HCT116 (cell line): ENCODE data around the gene CAMSAP1. TPM values are rescaled to one million over a fixed set of nuclear protein-coding genes. Genes with fewer than 3 reads are reported as not detected.

Source experiments
- ATAC-seq: fragments of 200-7000 bp; cut with Tn5 transposase; 2 replicates; pipeline ENCODE4 v1.9.1; 2020; ENCODE audit warnings: mild to moderate bottlenecking, moderate library complexity
- BruUV-seq: library from RNA; stranded (reverse); fragments of 400-500 nt; replicated peaks from 2 replicates; lab custom pipeline; 2021; lab: Mats Ljungman, UMichigan
- CTCF ChIA-PET: fragments of 300-600 bp; sonication (Branson Sonifier 250); formaldehyde crosslinking; loops from one replicate; lab custom pipeline; 2021; ENCODE audit warnings: antibody characterized with exemption; lab: Charles Lee
- POLR2A ChIA-PET: fragments of 300-600, 350-600 bp; sonication (Branson Sonifier 250); formaldehyde crosslinking; loops from one replicate; lab custom pipeline; 2021; ENCODE audit warnings: antibody characterized with exemption; lab: Charles Lee
- RAD21 ChIA-PET, 2 experiments: fragments of 300-600 bp; sonication (Branson Sonifier 250); formaldehyde crosslinking; loops; one replicate each; lab custom pipeline; 2023; ENCODE audit warnings: low total read pairs in 2 of 2; ENCODE audit not compliant: uncharacterized antibody in 2 of 2, unreplicated experiment in 2 of 2, low non-redundant PET in 1 of 2; lab: Charles Lee
- DNase-seq: peaks from one replicate; pipeline ENCODE4 v3.0.0-alpha.2; 2010; ENCODE audit warnings: low read depth, low spot score
- H2AFZ ChIP-seq: fragments of 200-600 bp; shearing (Covaris generic), sonication (generic); 2 replicates; pipeline ENCODE4 v1.6.1; 2017; ENCODE audit warnings: low read depth, mixed run types, mixed read lengths, antibody characterized with exemption, low read length; ENCODE audit not compliant: poor library complexity, severe bottlenecking
- H3K27ac ChIP-seq: 2 replicates; pipeline ENCODE4 v1.5.1; 2012; ENCODE audit warnings: low read depth, low read length
- H3K27me3 ChIP-seq: fragments of 200-600 bp; sonication (generic); 2 replicates; pipeline ENCODE4 v1.6.1; 2016; ENCODE audit warnings: mixed run types, low read length, mixed read lengths; ENCODE audit not compliant: insufficient read depth
- H3K36me3 ChIP-seq, 2 experiments: fragments of 200-500 bp in 1 of 2; fragments of 200-600 bp in 1 of 2; sonication (Bioruptor generic) in 1 of 2; sonication (generic) in 1 of 2; 2 replicates each; pipeline versions ENCODE4 v1.5.1 to v1.6.1; 2014 to 2016; ENCODE audit warnings: low read length in 2 of 2, inconsistent platforms in 1 of 2, mixed read lengths in 1 of 2, mixed run types in 1 of 2; ENCODE audit not compliant: insufficient read depth in 2 of 2, control insufficient read depth in 1 of 2
- H3K4me1 ChIP-seq, 2 experiments: fragments of 200-600 bp in 1 of 2; sonication (generic) in 1 of 2; 2 replicates each; pipeline versions ENCODE4 v1.5.1 to v1.6.1; 2012 to 2017; ENCODE audit warnings: low read length in 2 of 2, inconsistent platforms in 1 of 2, mild to moderate bottlenecking in 1 of 2, mixed read lengths in 1 of 2, mixed run types in 1 of 2, moderate library complexity in 1 of 2; ENCODE audit not compliant: insufficient read depth in 2 of 2, control insufficient read depth in 1 of 2
- H3K4me2 ChIP-seq: fragments of 200-600 bp; sonication (generic); 2 replicates; pipeline ENCODE4 v1.6.1; 2017; ENCODE audit warnings: mixed run types, low read length, mixed read lengths
- H3K4me3 ChIP-seq, 2 experiments: fragments of 200-600 bp in 1 of 2; sonication (generic) in 1 of 2; replicated peaks in 1 of 2; 2 replicates each; pipeline ENCODE4 v1.5.1; 2011 to 2016; ENCODE audit warnings: low read length in 2 of 2, control low read depth in 1 of 2, low read depth in 1 of 2, mild to moderate bottlenecking in 1 of 2, mixed read lengths in 1 of 2, mixed run types in 1 of 2
- H3K79me2 ChIP-seq: fragments of 200-600 bp; sonication (generic); 2 replicates; pipeline ENCODE4 v1.6.1; 2017; ENCODE audit warnings: mild to moderate bottlenecking, mixed run types, low read length, moderate library complexity, mixed read lengths; ENCODE audit not compliant: insufficient read depth
- H3K9ac ChIP-seq: fragments of 200-600 bp; sonication (generic); 2 replicates; pipeline ENCODE4 v1.6.1; 2016; ENCODE audit warnings: low read length, mixed read lengths
- H3K9me2 ChIP-seq: fragments of 200-600 bp; sonication (generic), shearing (Covaris generic); 2 replicates; pipeline ENCODE4 v1.6.1; 2017; ENCODE audit warnings: mixed run types, mild to moderate bottlenecking, moderate library complexity; ENCODE audit not compliant: insufficient read depth
- H3K9me3 ChIP-seq, 2 experiments: fragments of 200-500 bp in 1 of 2; fragments of 200-600 bp in 1 of 2; sonication (Bioruptor generic) in 1 of 2; sonication (generic) in 1 of 2; 2 replicates each; pipeline ENCODE4 v1.6.1; 2014 to 2017; ENCODE audit warnings: low read length in 2 of 2, mixed read lengths in 2 of 2, inconsistent platforms in 1 of 2, low read depth in 1 of 2, mild to moderate bottlenecking in 1 of 2, mixed run types in 1 of 2, moderate library complexity in 1 of 2; ENCODE audit not compliant: control insufficient read depth in 1 of 2, insufficient read depth in 1 of 2
- H4K20me1 ChIP-seq: fragments of 200-600 bp; sonication (generic), shearing (Covaris generic); 2 replicates; pipeline ENCODE4 v1.6.1; 2017; ENCODE audit warnings: mixed run types, mild to moderate bottlenecking, moderate library complexity; ENCODE audit not compliant: insufficient read depth
- CBX3 ChIP-seq: IDR thresholded peaks from 2 replicates; pipeline ENCODE4 v1.6.1; 2012; ENCODE audit warnings: low read depth
- POLR2A ChIP-seq: IDR thresholded peaks from 2 replicates; pipeline ENCODE4 v1.7.0; 2011; ENCODE audit warnings: borderline replicate concordance; ENCODE audit not compliant: insufficient read depth, insufficient read length; ENCODE audit errors: extremely low read depth
- POLR2AphosphoS5 ChIP-seq: IDR thresholded peaks from 2 replicates; pipeline ENCODE4 v1.6.1; 2011; ENCODE audit warnings: mild to moderate bottlenecking, low read depth, low read length, moderate library complexity
- RAD21 ChIP-seq: IDR thresholded peaks from 2 replicates; pipeline ENCODE4 v1.6.1; 2012; ENCODE audit warnings: low read depth, mild to moderate bottlenecking
- SP1 ChIP-seq: IDR thresholded peaks from 2 replicates; pipeline ENCODE4 v1.6.1; 2012; ENCODE audit warnings: low read depth
- TCF7L2 ChIP-seq: IDR thresholded peaks from 2 replicates; pipeline ENCODE4 v1.7.0; 2011; ENCODE audit warnings: borderline replicate concordance, inconsistent platforms; ENCODE audit not compliant: insufficient read depth, insufficient read length; ENCODE audit errors: extremely low read depth
- ZFX ChIP-seq: fragments of 450-650 bp; IDR thresholded peaks from 2 replicates; pipeline ENCODE4 v1.6.1; 2017
- intact Hi-C: fragments of 100-400 bp; cut with micrococcal nuclease; formaldehyde crosslinking; loops from 2 replicates; pipeline ENCODE4 v1.10.0; 2022
- total RNA-seq: library from RNA; stranded (reverse); gene quantifications from one replicate; pipeline ENCODE4 v1.2.1, GENCODE V29; 2021; ENCODE audit not compliant: unreplicated experiment
- TF ChIP-seq, protein P1 (sequence below): IDR thresholded peaks from 2 replicates; pipeline ENCODE4 v1.6.1; 2011; ENCODE audit warnings: mild to moderate bottlenecking, low read length, moderate library complexity; ENCODE audit not compliant: insufficient replicate concordance; ENCODE audit errors: extremely low read depth
- TF ChIP-seq, protein P2 (sequence below): IDR thresholded peaks from 2 replicates; pipeline ENCODE4 v1.6.1; 2012; ENCODE audit warnings: low read depth
- TF ChIP-seq, protein P3 (sequence below), 3 experiments: fragments of 200-600 bp in 1 of 3; sonication (generic) in 1 of 3; IDR thresholded peaks in 2 of 3; conservative IDR thresholded peaks in 1 of 3; 2 replicates each; pipeline ENCODE4 v1.5.1; 2012 to 2017; ENCODE audit warnings: low read depth in 2 of 3, low read length in 2 of 3, antibody characterized with exemption in 1 of 3, borderline replicate concordance in 1 of 3, control low read depth in 1 of 3, mild to moderate bottlenecking in 1 of 3, mixed read lengths in 1 of 3, mixed run types in 1 of 3, moderate library complexity in 1 of 3; ENCODE audit not compliant: insufficient read depth in 1 of 3

Gene CAMSAP1
- total RNA-seq, 1 experiment from 2014 or later, result 33.1 TPM

DNA sequence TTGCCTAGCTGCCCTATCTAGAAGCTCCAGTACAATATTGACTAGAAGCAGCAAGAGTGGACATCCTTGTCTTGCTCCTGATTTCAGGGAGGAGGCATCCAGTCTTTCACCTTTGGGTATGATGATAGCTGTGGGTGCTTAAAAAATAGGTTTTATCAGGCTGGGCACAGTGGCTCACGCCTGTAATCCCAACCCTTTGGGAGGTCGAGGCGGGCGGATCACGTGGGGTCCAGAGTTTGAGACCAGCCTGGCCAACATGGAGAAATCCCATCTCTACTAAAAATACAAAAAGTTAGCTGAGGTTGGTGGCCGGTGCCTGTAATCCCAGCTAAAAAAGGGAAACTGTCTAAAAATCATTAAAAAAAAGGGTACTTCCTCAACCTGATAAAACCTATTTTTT, 2.0 kb upstream of the CAMSAP1 start:
- BruUV-seq, result no TSS peak
- ChIA-PET CTCF (no interaction called here), POLR2A (no interaction called here), RAD21 (no interaction called here)
- Histone ChIP-seq H3K9me2 (no peaks in the 10 kb centered on the region), H3K36me3 (peaks cover 0 to 19% of the 10 kb centered on the region in 2 experiments; a peak in 2 of 4 replicates), H3K27ac (no peak overlapping the region), H3K4me3 (no peak overlapping the region), H3K9ac (no peak overlapping the region), H2AFZ (no peak overlapping the region), H3K9me3 (peaks cover 0 to 3% of the 10 kb centered on the region in 2 experiments; a peak in 1 of 4 replicates), H4K20me1 (peaks cover 9% of the 10 kb centered on the region; the same call in 1 of the 2 replicates), H3K4me1 (peaks cover 23 to 38% of the 10 kb centered on the region in 2 experiments), H3K79me2 (peaks cover 54% of the 10 kb centered on the region), H3K4me2 (peak overlapping the region; percentile 88), H3K27me3 (no peaks in the 10 kb centered on the region)
- TF ChIP-seq, protein P1, sequence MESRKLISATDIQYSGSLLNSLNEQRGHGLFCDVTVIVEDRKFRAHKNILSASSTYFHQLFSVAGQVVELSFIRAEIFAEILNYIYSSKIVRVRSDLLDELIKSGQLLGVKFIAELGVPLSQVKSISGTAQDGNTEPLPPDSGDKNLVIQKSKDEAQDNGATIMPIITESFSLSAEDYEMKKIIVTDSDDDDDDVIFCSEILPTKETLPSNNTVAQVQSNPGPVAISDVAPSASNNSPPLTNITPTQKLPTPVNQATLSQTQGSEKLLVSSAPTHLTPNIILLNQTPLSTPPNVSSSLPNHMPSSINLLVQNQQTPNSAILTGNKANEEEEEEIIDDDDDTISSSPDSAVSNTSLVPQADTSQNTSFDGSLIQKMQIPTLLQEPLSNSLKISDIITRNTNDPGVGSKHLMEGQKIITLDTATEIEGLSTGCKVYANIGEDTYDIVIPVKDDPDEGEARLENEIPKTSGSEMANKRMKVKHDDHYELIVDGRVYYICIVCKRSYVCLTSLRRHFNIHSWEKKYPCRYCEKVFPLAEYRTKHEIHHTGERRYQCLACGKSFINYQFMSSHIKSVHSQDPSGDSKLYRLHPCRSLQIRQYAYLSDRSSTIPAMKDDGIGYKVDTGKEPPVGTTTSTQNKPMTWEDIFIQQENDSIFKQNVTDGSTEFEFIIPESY, result no peak
- TF ChIP-seq, protein P2, sequence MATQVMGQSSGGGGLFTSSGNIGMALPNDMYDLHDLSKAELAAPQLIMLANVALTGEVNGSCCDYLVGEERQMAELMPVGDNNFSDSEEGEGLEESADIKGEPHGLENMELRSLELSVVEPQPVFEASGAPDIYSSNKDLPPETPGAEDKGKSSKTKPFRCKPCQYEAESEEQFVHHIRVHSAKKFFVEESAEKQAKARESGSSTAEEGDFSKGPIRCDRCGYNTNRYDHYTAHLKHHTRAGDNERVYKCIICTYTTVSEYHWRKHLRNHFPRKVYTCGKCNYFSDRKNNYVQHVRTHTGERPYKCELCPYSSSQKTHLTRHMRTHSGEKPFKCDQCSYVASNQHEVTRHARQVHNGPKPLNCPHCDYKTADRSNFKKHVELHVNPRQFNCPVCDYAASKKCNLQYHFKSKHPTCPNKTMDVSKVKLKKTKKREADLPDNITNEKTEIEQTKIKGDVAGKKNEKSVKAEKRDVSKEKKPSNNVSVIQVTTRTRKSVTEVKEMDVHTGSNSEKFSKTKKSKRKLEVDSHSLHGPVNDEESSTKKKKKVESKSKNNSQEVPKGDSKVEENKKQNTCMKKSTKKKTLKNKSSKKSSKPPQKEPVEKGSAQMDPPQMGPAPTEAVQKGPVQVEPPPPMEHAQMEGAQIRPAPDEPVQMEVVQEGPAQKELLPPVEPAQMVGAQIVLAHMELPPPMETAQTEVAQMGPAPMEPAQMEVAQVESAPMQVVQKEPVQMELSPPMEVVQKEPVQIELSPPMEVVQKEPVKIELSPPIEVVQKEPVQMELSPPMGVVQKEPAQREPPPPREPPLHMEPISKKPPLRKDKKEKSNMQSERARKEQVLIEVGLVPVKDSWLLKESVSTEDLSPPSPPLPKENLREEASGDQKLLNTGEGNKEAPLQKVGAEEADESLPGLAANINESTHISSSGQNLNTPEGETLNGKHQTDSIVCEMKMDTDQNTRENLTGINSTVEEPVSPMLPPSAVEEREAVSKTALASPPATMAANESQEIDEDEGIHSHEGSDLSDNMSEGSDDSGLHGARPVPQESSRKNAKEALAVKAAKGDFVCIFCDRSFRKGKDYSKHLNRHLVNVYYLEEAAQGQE, result no peak
- TF ChIP-seq ZFX, result no peak
- TF ChIP-seq SP1, result no peak
- TF ChIP-seq TCF7L2, result no peak
- TF ChIP-seq POLR2AphosphoS5, result no peak
- TF ChIP-seq CBX3, result no peak
- TF ChIP-seq POLR2A, result no peak
- TF ChIP-seq RAD21, result no peak
- TF ChIP-seq, protein P3, sequence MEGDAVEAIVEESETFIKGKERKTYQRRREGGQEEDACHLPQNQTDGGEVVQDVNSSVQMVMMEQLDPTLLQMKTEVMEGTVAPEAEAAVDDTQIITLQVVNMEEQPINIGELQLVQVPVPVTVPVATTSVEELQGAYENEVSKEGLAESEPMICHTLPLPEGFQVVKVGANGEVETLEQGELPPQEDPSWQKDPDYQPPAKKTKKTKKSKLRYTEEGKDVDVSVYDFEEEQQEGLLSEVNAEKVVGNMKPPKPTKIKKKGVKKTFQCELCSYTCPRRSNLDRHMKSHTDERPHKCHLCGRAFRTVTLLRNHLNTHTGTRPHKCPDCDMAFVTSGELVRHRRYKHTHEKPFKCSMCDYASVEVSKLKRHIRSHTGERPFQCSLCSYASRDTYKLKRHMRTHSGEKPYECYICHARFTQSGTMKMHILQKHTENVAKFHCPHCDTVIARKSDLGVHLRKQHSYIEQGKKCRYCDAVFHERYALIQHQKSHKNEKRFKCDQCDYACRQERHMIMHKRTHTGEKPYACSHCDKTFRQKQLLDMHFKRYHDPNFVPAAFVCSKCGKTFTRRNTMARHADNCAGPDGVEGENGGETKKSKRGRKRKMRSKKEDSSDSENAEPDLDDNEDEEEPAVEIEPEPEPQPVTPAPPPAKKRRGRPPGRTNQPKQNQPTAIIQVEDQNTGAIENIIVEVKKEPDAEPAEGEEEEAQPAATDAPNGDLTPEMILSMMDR (IDR thresholded peaks at IDR 0.05 in 2 of 3, conservative IDR thresholded peaks at IDR 0.05 in 1 of 3; ENCODE audit: borderline replicate concordance in 1 of 3, insufficient read depth in 1 of 3, low read depth in 2 of 3, low read length in 2 of 3), result no peak
- no peak for DNase-seq
- intact Hi-C loops, result no loop called here
- no peak for ATAC-seq
